ENCODE results near the gene TMEM63A.

The TMEM63A gene

GRCh38 chr1:225883616-225884265 is 1.6 kb upstream of the TMEM63A start:
- no peak for DNase-seq

DNA sequence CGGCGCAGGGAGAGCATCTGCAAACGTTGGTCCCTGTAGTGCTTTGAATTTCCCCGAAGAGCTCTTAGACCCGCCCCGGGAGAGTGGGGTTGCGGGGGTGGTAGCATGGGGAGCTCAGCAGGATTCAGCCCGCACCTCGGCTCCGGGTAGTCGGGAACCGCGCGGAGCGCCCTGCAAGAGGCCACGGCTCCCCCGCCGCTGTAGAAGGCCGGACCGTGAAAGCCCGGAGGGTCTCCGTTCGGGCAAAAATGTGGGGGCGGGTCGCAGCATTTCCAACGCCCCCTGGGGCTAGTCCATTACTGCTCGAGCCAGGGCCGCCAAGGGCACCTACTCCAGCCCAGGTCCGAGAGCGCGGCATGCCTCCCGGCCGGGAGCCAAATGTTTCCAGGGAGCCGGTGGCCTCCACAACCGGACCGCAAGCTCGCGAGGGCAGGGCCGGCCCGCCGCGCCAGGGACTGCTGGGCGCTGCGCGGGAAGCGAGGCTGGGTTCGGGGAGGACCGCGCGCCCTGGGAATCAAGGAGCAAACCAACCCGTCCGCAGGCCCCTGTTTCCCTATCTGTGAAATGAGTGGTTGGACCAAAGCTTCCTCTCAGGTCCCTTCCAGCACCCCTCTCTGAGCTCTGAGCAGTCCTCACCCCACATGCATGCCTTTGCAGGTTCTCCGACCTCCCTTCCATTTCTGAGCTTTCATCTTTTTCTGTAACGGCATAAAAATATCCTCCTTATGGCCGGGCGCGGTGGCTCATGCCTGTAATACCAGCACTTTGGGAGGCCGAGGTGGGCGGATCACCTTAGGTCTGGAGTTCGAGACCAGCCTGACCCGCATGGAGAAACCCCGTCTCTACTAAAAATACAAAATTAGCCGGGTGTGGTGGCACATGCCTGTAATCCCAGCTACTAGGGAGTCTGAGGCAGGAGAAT is 775 bp upstream of the TMEM63A start:
- peak; percentile 32 for DNase-seq

DNA sequence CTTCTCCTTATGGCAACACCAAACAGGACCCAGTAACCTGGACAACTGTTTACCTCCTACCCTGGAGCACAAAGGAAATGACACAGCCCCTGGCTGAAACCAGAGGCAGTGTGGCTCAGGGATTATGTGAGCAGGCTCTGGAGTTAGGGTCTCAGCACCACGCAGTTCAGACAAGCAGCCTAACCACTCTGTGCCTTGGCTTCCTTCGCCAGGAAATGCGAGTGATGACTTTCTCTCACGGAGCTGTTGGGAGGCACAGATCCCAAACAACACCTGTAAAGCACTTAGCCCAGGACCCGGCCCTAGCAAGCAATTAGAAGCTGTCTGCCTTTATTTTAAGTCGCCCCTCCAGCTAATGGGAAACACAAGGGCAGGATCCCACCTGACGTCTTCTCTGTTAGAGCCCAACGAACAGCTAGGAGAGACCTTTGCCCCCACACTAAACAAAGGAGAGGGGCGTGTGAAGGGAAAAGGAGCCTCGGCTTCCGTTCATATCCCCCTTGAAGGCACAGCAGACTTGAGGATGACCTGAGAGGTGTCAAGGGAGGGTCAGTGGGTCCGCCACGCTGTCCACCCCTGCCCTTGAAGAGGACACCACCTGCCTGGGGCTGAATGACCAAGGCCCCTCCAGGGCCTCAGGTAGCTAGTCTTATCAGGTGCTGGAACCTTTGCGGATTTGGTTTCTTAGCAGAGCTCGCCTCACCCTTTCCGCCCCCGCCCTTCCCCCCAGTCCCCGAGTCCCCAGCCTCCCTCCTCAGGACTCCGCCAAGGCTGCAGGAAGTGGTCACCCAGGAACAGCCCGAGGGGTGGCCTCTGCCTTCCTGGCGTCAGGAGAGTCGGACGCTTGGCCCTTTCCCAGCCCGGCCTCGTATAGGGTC is 860 bp downstream of the TMEM63A start:
- peak; percentile 45 for DNase-seq

DNA sequence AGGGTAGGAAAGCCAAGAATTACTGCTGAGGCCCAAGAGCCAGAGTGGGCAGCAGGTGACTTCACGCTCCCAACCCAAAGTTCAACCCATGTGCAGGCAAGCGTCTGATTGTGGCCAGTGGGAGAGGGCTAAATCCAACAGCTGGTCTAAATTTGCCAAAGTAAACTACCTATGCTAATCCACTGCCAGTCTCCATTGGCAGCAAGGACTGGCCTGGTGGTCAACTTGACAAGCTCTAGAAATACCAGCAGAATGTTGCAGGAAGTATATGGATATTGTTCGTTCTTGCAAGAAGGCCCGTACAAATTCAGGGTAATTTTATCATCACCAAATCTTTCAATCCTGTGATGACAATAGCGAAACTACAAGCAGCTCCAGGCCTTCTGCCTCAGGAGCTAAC is 1.5 kb downstream of the TMEM63A start:
- DNase-seq, result no peak

- no peak for DNase-seq
These were observed 2.0 kb downstream of the TMEM63A start for GRCh38 chr1:225880222-225880588.

GRCh38 chr1:225879521-225880221 is 2.5 kb downstream of the TMEM63A start:
- DNase-seq, result no peak

DNA sequence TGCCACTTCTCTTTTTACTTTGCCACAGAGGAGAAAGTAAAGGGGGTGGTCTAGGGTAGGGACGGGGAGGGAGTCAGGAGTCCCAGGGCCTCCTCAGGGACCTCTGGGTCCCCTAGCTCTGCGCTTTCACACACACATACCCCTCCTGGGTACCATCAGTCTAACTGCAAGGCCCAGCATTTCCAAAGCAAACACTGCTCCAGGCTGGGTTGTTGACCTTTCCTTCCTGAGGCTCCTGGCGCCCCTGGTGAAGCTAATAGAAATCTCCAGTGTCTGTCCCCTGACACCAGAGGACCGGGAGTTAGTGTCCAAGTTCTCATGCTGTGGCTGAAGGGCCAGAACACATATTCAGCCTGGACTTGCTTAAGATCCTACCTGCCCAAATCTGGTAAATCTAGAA is 3.9 kb downstream of the TMEM63A start:
- DNase-seq, result no peak

- DNase-seq, result peak; percentile 32
These were observed 4.6 kb downstream of the TMEM63A start for GRCh38 chr1:225877580-225877979.

DNA sequence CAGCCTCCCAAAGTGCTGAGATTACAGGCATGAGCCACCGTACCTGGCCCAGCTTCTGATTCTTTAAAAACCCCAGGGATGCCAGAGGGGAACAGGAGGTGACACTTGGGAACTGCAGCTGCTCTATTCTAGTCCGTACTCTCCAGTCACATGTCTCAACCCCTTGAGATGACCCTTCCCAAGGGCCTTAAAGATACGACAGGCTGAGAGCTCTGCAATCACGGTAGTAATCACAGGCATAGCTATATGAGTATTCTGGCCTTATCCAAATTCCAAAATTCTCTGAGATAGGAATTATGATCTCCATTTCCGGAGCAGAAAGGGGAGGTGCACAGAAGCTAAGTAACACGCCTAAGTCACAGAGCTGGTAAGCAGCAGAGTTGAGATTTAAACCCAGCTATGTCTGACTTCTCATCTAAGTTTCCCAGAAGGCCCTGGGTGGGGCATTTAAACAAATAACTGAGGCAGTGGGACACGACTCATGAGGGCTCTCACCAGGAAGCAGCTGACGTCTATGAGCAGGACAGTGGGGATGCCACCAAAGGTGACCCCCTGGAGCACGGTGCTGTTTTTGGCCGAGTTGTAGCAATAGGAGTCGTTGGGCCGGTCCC is 5.2 kb downstream of the TMEM63A start:
- DNase-seq, result no peak

DNA sequence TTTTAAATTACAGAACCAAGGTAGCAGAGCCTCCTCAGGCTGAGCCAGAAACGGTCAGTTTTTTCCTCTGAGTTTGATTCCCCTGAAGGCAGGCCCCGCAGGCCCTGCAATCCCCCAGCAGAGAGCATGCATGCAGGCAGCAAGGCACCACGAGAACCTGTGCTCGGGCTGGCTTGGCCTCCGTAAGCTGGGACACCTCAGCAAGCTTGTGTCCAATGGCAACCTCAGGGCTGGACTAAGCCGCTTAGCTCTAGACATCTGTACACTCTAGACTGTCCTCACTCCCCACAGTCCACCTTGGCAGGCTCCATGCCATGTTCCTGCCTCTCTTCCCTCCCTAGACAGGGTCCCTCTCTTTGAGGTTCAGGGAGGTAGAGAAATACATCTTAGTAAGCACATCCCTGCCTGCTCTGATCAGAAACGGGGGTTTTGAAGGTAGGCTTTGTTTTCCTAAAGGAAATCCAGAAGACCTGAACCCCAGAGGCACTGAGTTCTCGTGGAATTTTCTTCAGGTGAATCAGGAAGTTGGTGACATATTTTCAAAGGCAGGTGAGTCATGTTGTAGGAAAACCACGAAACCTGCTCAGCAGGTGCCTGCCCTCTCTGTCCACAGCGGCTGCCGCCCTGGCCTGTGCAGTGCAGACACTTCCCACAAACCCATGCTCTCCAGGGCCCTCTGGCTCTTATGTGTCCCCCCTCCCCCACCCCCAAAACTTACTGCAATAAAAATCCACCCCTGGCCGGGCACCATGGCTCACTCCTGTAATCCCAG is 7.0 kb downstream of the TMEM63A start:
- no peak for DNase-seq

GRCh38 chr1:225874431-225874830 is 7.7 kb downstream of the TMEM63A start:
- DNase-seq, result no peak

- DNase-seq, result no peak
These were observed 8.8 kb downstream of the TMEM63A start for GRCh38 chr1:225873281-225873850.

GRCh38 chr1:225872075-225872430 is 10.1 kb downstream of the TMEM63A start:
- DNase-seq, result no peak

DNA sequence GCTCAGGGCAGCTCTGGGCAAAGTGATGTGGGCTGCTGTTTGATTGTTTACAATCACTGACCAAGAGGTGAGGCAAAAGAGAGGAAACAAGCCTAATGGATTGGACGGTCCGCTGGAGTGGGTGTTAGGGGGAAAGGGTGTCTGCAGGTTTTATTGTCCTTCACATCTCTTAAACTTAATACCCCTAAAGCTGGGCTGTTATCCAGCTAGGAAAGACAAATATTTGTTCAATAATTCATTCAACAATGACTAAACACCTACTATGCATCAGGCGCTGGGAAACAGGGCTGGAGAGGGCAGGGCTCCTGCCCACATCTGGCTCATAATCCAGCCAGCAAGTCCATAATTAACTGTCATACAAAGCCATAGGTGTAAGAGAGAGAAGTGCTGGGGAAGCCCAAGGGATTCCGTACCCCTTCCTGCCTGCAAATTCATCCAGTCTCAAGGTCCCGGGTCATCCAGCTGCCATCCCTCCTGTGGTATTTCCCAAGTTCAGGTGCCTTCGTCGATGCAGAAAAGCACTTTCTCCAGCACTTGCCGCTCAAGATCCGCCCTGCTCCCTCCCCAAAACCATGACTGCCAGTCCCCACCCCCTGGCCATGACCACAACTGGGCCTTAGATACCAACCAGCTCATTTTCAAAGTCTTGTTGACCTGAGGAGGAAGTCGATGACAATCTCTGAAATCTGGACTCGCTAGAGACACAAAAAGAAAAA is 10.7 kb downstream of the TMEM63A start:
- DNase-seq, result no peak

GRCh38 chr1:225870911-225871310 is 11.3 kb downstream of the TMEM63A start:
- DNase-seq, result no peak

- DNase-seq, result no peak
These were observed 13.4 kb downstream of the TMEM63A start for GRCh38 chr1:225868631-225869330.

DNA sequence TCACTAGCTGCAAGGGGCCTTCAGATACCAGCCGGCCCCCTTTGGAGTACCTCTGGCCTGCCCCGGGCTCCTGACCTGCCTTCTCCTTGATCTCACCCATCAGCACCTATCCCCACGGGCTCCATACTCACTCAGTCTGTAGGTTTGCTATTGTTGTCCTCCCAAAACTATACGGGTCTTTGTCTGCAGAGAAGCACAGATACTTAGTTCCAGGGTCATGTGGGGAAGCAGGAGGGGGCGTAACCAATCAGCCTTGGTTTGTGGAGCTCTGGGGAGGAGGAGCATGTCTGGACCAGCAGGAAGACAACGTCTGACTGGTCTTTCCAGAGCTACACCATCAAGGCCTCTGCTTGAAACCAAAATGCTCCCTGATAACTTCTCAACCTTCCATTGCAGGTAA is 15.2 kb downstream of the TMEM63A start:
- DNase-seq, result no peak

- peak; percentile 72 for DNase-seq
These were observed 15.9 kb downstream of the TMEM63A start for GRCh38 chr1:225866061-225866837.

- DNase-seq, result no peak
These were observed 16.7 kb downstream of the TMEM63A start for GRCh38 chr1:225865514-225865913.
